Coronary artery (tissue), 2 donors: Measurements from ENCODE around the gene H2BK1.
A peak's percentile ranks its signal among the peaks of the same experiment; 100 is the strongest.

ENCODE experiments used
- DNase-seq: peaks from one replicate; pipeline ENCODE4 v3.0.0-alpha.2; 2017; ENCODE audit warnings: low spot score
- H3K27ac ChIP-seq, 2 donors: fragments of 200-600 bp; sonication (generic); one replicate each; pipeline ENCODE4 v1.5.1; 2016 to 2019
- H3K4me3 ChIP-seq: fragments of 200-600 bp; sonication (generic); 2 replicates; pipeline ENCODE4 v1.5.1; 2016; ENCODE audit warnings: mild to moderate bottlenecking, moderate library complexity
- TF ChIP-seq, protein P1 (sequence below): fragments of 200-600 bp; sonication (generic); IDR thresholded peaks from one replicate; pipeline ENCODE4 v1.5.1; 2019; ENCODE audit warnings: antibody characterized with exemption

The H2BK1 gene

DNA sequence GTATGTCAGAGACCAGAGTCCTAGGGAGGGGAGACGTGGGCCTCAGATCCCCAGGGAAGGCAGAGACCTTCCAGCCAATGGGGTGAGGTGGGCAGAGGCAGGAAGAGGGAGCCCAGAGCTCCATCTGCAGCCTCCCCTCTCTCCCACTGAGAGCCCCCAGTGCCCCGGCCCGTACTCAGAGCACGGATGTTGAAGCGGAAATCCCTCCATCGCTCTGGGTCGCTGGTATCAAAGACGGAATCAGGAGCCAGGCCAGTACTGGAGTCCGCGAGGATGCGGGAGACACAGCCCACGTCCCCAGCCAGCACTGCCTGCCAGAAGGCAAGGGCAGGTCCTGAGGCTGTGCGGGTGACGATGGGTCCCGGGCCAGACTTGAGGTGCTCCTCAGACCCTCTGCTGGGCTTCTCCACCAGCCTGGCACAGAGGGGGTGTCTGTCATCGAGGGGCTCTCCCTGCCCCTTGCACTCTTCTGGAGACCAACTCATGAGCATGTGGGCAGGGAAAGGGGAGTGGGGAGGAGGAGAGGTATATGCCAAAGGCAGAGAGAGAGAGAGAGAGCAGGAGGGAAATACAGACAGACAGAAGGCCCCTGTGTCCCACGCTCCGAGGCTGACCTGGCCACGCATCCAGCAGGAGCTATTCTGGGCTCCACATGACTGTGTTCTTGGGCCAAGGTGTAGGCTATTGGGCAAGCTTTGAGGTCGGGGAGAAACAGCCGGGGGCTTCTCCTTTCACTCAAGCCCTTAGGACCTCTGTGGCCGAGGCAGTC is 23.5 kb downstream of the H2BK1 start, which contains the start of gene ASB10:
Gene ASB10 (minus strand): TSS at position 611 of the 769 bp plus-strand sequence. CDS start 120 bp downstream, at position 491.
- Histone ChIP-seq H3K27ac (no peak within 1 kb of the TSS), H3K4me3 (no peak within 1 kb of the TSS)
- no peak for DNase-seq
- TF ChIP-seq, protein P1, sequence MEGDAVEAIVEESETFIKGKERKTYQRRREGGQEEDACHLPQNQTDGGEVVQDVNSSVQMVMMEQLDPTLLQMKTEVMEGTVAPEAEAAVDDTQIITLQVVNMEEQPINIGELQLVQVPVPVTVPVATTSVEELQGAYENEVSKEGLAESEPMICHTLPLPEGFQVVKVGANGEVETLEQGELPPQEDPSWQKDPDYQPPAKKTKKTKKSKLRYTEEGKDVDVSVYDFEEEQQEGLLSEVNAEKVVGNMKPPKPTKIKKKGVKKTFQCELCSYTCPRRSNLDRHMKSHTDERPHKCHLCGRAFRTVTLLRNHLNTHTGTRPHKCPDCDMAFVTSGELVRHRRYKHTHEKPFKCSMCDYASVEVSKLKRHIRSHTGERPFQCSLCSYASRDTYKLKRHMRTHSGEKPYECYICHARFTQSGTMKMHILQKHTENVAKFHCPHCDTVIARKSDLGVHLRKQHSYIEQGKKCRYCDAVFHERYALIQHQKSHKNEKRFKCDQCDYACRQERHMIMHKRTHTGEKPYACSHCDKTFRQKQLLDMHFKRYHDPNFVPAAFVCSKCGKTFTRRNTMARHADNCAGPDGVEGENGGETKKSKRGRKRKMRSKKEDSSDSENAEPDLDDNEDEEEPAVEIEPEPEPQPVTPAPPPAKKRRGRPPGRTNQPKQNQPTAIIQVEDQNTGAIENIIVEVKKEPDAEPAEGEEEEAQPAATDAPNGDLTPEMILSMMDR: no peak

DNA sequence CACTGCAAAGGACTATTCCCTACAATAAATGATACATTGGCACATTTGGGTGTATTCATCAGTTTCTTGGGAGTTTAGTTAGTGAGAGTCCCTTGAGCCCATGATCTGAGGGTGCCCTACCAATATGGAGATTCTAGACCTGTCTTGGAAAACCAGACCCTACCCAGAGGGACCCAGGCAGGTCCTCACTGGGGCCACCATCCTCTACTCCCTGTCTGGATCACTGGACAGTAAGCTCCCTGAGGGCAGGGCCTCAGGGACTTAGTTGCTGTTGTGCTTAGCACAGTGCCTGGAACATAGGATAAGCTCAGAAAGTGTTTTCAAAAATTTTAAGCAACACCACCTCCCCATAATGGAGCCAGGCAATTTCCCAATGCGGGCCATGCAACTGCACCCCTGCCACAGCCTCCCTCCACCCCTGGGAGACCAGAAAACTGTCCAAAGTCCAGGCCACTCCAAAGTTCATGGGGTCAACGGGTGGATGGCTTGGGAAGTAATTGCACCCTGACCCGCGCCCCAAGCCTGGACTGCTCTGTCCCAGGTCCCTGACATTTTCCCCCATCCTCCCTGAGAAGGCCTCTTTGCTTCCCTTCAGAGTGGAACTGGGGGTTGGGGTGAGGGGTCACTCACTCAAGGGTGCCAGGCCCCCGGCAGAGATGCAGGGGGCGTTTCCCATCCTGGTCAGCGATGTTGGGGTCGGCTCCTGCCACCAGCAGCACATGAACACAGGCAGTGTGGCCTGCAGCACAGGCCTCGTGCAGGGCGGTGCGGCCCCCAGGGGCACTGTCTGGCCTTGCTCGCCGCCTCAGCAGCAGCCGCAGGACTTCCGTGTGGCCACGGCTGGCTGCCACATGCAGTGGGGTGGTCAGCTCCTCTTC is 24.3 kb downstream of the H2BK1 start:
- H3K27ac ChIP-seq: no peak overlapping the region
- TF ChIP-seq, protein P1: no peak
- DNase-seq: no peak
- H3K4me3 ChIP-seq: no peak overlapping the region

DNA sequence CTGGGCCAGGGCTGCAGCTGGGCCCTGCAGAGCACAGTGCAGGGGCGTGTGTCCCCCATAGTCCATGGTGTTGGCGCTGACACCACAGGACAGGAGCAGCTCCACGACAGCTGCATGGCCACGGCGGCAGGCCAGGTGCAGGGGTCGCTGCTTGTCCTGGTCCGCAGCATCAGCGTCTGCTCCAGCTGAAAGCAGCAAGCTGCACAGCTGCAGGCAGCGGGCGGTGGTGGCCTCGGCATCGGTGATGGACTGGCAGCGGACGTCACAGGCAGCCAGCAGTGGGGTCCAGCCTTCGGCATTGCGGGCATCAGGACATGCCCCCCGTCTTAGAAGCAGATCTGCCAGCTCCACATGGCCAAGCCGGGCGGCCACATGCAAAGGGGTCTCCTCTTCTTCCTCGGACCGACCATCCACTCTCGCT is 29.3 kb downstream of the H2BK1 start:
- TF ChIP-seq, protein P1: no peak
- H3K4me3 ChIP-seq: no peak overlapping the region
- peak; percentile 38 for DNase-seq
- H3K27ac ChIP-seq: no peak overlapping the region

DNA sequence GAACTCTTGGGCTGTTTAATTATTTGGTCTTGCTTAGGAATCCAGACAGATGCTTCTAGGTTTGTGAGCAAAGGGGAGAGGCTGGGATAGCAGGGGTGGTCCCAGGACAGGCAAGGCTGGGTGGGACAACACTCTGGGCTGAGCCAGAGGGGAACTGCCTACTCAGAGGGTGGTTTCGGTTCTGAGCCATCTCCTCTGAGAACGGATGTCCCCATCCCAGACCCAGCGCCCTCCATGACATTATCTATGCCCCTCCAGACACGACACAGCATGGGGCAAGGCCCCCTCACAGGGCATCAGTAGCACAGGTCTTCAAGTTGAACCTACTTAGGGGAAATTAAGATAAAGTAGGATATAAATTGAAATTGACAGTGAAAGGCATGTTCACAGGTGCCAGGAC is 30.3 kb downstream of the H2BK1 start:
- no peak overlapping the region for H3K4me3 ChIP-seq
- TF ChIP-seq, protein P1: no peak
- no peak overlapping the region for H3K27ac ChIP-seq
- peak; percentile 49 for DNase-seq

DNA sequence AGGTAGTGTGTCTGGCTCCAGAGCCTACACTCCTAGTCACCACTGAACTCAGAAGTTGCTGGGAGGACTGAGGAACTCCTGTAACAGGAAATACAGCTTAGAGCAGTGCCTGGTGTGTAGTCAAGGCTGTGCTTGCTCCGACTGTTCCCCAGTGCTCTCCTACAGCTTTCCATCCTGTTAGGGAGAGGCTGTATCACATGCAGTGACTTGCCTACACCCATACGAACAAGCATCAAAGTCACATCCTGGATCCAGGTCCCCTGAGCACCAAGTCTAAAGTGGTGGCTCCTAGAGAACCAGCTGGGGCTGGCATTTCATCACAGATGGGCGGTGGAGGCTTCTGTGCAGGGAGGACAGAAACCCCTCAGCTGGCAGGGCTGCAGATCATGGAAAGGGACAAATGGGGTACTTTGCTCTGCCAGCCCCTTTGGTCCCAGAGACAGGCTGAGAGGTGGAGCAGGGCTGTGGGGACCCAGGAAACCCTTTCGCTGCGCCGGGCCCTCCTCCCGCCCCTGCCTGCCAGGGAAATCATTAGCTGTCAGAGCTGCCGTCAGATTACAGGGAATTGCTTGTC is 30.9 kb downstream of the H2BK1 start:
- no peak overlapping the region for H3K4me3 ChIP-seq
- TF ChIP-seq, protein P1: no peak
- H3K27ac ChIP-seq: no peak overlapping the region
- peak; percentile 40 for DNase-seq

DNA sequence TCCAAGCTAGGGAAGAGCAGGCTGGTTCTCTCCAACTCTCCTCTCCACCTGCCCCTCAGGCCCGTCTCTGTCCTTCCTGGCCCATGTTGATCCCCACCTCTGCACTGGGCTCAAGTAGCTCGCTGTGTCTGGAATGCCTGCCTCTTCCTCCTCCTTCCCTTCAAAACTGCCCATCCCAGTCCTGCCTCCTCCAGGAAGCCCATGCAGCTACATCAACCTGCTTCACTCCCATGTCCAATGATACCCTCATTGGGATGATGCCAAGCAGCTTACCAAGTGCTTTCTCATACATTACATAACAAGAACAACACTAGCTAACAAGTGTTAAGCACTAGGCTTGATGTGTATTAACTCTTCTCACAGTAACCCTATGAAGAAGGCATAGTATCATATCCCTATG is 31.5 kb downstream of the H2BK1 start:
- Histone ChIP-seq H3K27ac (no peak overlapping the region), H3K4me3 (no peak overlapping the region)
- TF ChIP-seq, protein P1: no peak
- no peak for DNase-seq
